ENCODE measurements around the gene RBM44. TPM values are rescaled to one million over a fixed set of nuclear protein-coding genes. Genes with fewer than 3 reads are reported as not detected.

The RBM44 gene
- polyA plus RNA-seq, 1 donor from 2014 or later: 0.11 TPM

GRCh38 chr2:237889811-237890210 is 91.2 kb downstream of the RBM44 start:
- H3K27me3 Mint-ChIP-seq: no peaks in the 10 kb centered on the region
- no peak overlapping the region for H3K4me3 Mint-ChIP-seq
- H3K9me3 Mint-ChIP-seq: no peaks in the 10 kb centered on the region
- peaks cover 1% of the 10 kb centered on the region for H3K36me3 Mint-ChIP-seq
- no peak overlapping the region for H3K27ac Mint-ChIP-seq
- H3K4me1 Mint-ChIP-seq: peaks cover 0 to 13% (median 10%) of the 10 kb centered on the region in 3 donors

Other genes starting within 250 kb of the RBM44 start
- not detected for gene PRLH, start 232.2 kb upstream of the RBM44 start, polyA plus RNA-seq
- gene RAB17, start 208.0 kb upstream of the RBM44 start, polyA plus RNA-seq: not detected
- gene LRRFIP1, start 171.2 kb upstream of the RBM44 start, polyA plus RNA-seq: 123 TPM
- gene RAMP1, start 60.8 kb downstream of the RBM44 start, polyA plus RNA-seq: not detected
- gene UBE2F, start 168.2 kb downstream of the RBM44 start, polyA plus RNA-seq: 48.4 TPM

Measured in IgD-negative memory B cell (primary cell).